ENCODE results near the gene SPARCL1.
"Not testable (repeated sequence)": the region's sequence is repeated elsewhere in the genome, so short reads cannot be mapped to it uniquely, and the experiment has no call there.

Gene SPARCL1

GRCh38 chr4:87461281-87461700, 67.9 kb downstream of the SPARCL1 start:
- in situ Hi-C loops (cut with HindIII; ENCODE audit: low sequenced_read_pairs): no loop called here

GRCh38 chr4:87458913-87459312, 70.3 kb downstream of the SPARCL1 start:
- in situ Hi-C loops (cut with HindIII; ENCODE audit: low sequenced_read_pairs): no loop called here

- in situ Hi-C loops (cut with HindIII; ENCODE audit: low sequenced_read_pairs): no loop called here
Observed at GRCh38 chr4:87451537-87451936, 77.6 kb downstream of the SPARCL1 start.

- in situ Hi-C loops (cut with HindIII; ENCODE audit: low sequenced_read_pairs): not testable (repeated sequence)
Observed at GRCh38 chr4:87446375-87446774, 82.8 kb downstream of the SPARCL1 start.

GRCh38 chr4:87445964-87446363, 83.2 kb downstream of the SPARCL1 start:
- in situ Hi-C loops (cut with HindIII; ENCODE audit: low sequenced_read_pairs): no loop called here

- in situ Hi-C loops (cut with HindIII; ENCODE audit: low sequenced_read_pairs): no loop called here
Observed at GRCh38 chr4:87444741-87445140, 84.4 kb downstream of the SPARCL1 start.

GRCh38 chr4:87442889-87443288, 86.3 kb downstream of the SPARCL1 start:
- in situ Hi-C loops (cut with HindIII; ENCODE audit: low sequenced_read_pairs): no loop called here

GRCh38 chr4:87433342-87433741, 95.8 kb downstream of the SPARCL1 start:
- in situ Hi-C loops (cut with HindIII; ENCODE audit: low sequenced_read_pairs): no loop called here

- in situ Hi-C loops (cut with HindIII; ENCODE audit: low sequenced_read_pairs): no loop called here
Observed at GRCh38 chr4:87430038-87430437, 99.1 kb downstream of the SPARCL1 start.

GRCh38 chr4:87428979-87429378, 100.2 kb downstream of the SPARCL1 start:
- in situ Hi-C loops (cut with HindIII; ENCODE audit: low sequenced_read_pairs): no loop called here

- in situ Hi-C loops (cut with HindIII; ENCODE audit: low sequenced_read_pairs): no loop called here
Observed at GRCh38 chr4:87427518-87427868, 101.7 kb downstream of the SPARCL1 start.

GRCh38 chr4:87426865-87427517, 102.2 kb downstream of the SPARCL1 start:
- in situ Hi-C loops (cut with HindIII; ENCODE audit: low sequenced_read_pairs): no loop called here

- in situ Hi-C loops (cut with HindIII; ENCODE audit: low sequenced_read_pairs): no loop called here
Observed at GRCh38 chr4:87425711-87426110, 103.5 kb downstream of the SPARCL1 start.

GRCh38 chr4:87424099-87424543, 105.1 kb downstream of the SPARCL1 start:
- in situ Hi-C loops (cut with HindIII; ENCODE audit: low sequenced_read_pairs): not testable (repeated sequence)

All from DLD1 (cell line).